GM12878 (cell line): ENCODE data around the gene CHMP4B. TPM values are rescaled to one million over a fixed set of nuclear protein-coding genes. Genes with fewer than 3 reads are reported as not detected.

Experiments
- CEBPZ ChIP-seq: fragments of 150-350 bp; IDR thresholded peaks from 2 replicates; pipeline ENCODE4 v1.6.1; 2016; ENCODE audit warnings: low read depth, low read length
- CREM ChIP-seq: IDR thresholded peaks from 2 replicates; pipeline ENCODE4 v1.6.1; 2014; ENCODE audit warnings: antibody characterized with exemption, low read depth
- DPF2 ChIP-seq: fragments of 450-650 bp; IDR thresholded peaks from 2 replicates; pipeline ENCODE4 v1.6.1; 2017; ENCODE audit warnings: mild to moderate bottlenecking
- E2F4 ChIP-seq: IDR thresholded peaks from 2 replicates; pipeline ENCODE4 v1.6.1; 2012; ENCODE audit warnings: low read depth, low read length, improper control_type of control experiment
- FOXK2 ChIP-seq: fragments of 450-650 bp; IDR thresholded peaks from 2 replicates; pipeline ENCODE4 v1.6.1; 2017; ENCODE audit warnings: mild to moderate bottlenecking, moderate library complexity
- HDAC6 ChIP-seq: fragments of 200-600 bp; sonication (generic); IDR thresholded peaks from one replicate; pipeline ENCODE4 v1.8.0; 2017; ENCODE audit warnings: antibody characterized with exemption; ENCODE audit not compliant: unreplicated experiment
- IRF4 ChIP-seq: IDR thresholded peaks from 2 replicates; pipeline ENCODE4 v1.6.1; 2011; ENCODE audit warnings: low read depth, low read length
- NBN ChIP-seq: fragments of 450-650 bp; IDR thresholded peaks from 2 replicates; pipeline ENCODE4 v1.6.1; 2016
- RB1 ChIP-seq: fragments of 450-650 bp; formaldehyde crosslinking; IDR thresholded peaks from 2 replicates; pipeline ENCODE4 v1.6.1; 2017; ENCODE audit warnings: mild to moderate bottlenecking, borderline replicate concordance
- SIX5 ChIP-seq: IDR thresholded peaks from 2 replicates; pipeline ENCODE4 v1.6.1; 2011; ENCODE audit warnings: mild to moderate bottlenecking, low read depth, low read length, moderate library complexity; ENCODE audit not compliant: severe bottlenecking
- SMAD1 ChIP-seq: fragments of 450-650 bp; IDR thresholded peaks from 2 replicates; pipeline ENCODE4 v1.6.1; 2018; ENCODE audit warnings: mild to moderate bottlenecking, low read depth; ENCODE audit not compliant: partially characterized antibody
- SMAD5 ChIP-seq: IDR thresholded peaks from 2 replicates; pipeline ENCODE4 v1.6.1; 2016; ENCODE audit warnings: antibody characterized with exemption, low read depth
- TARDBP ChIP-seq: IDR thresholded peaks from 2 replicates; pipeline ENCODE4 v1.6.1; 2016; ENCODE audit warnings: borderline replicate concordance
- ZNF24 ChIP-seq: fragments of 450-650 bp; IDR thresholded peaks from 2 replicates; pipeline ENCODE4 v1.6.1; 2017; ENCODE audit warnings: antibody characterized with exemption, mild to moderate bottlenecking
- ZNF622 ChIP-seq: fragments of 450-650 bp; IDR thresholded peaks from 2 replicates; pipeline ENCODE4 v1.6.1; 2017; ENCODE audit warnings: mild to moderate bottlenecking, inconsistent platforms
- ZNF687 ChIP-seq: fragments of 450-650 bp; IDR thresholded peaks from 2 replicates; pipeline ENCODE4 v1.6.1; 2017; ENCODE audit warnings: mild to moderate bottlenecking, moderate library complexity
- polyA plus RNA-seq, 11 experiments: library from polyadenylated mRNA; depleted of rRNA in 4 of 11; unstranded in 6 of 11; stranded (reverse) in 5 of 11; fragments of >200 nt; fragmentation: Nextera tagmentation in 4 of 11; fragmentation: Illumina TruSeq in 1 of 11; extraction: Ambion mirVana in 4 of 11; extraction: Trizol in 1 of 11; gene quantifications; 1 replicate in 1 of 11; 2 replicates in 10 of 11; pipeline versions ENCODE4 v1.2.1 to v1.2.3, GENCODE V29; 2011 to 2016; ENCODE audit warnings: inconsistent platforms in 2 of 11, missing spikeins in 2 of 11, low read depth in 1 of 11
- total RNA-seq, 4 experiments: library from RNA; depleted of rRNA in 3 of 4; stranded (reverse); fragments of >200 nt in 3 of 4; fragmentation: Illumina TruSeq in 1 of 4; extraction: Trizol in 1 of 4; gene quantifications; 2 replicates each; pipeline versions ENCODE4 v1.2.1 to v1.2.3, GENCODE V29; 2013 to 2021
- TF ChIP-seq, protein P1 (sequence below): fragments of 450-650 bp; IDR thresholded peaks from 2 replicates; pipeline ENCODE4 v1.6.1; 2016; ENCODE audit warnings: mild to moderate bottlenecking

Gene CHMP4B
- total and polyA plus RNA-seq, 10 of the 15 experiments (the other 5 are each of a cell fraction or from before 2014, with no cell fraction given) = 4.2 to 118 (median 49.6) TPM

GRCh38 chr20:33810885-33811775 is at the start of gene CHMP4B (continued):
- TF ChIP-seq ZNF687 (peak; percentile 56; the same call in 1 of the 2 replicates), E2F4 (peak; percentile 44; the same call in 1 of the 2 replicates), CREM (peak; percentile 100), SIX5 (peak; percentile 100), RB1 (0 out of 2 replicates have a peak, but pooled peaks have one; percentile 65), IRF4 (no peak), DPF2 (peak; percentile 78), TARDBP (peak; percentile 98), NBN (peak; percentile 89), HDAC6 (no peak), FOXK2 (peak; percentile 33; the same call in 1 of the 2 replicates), SMAD1 (no peak), SMAD5 (no peak), ZNF622 (no peak), CEBPZ (no peak), ZNF24 (0 out of 2 replicates have a peak, but pooled peaks have one; percentile 15)
- TF ChIP-seq, protein P1, sequence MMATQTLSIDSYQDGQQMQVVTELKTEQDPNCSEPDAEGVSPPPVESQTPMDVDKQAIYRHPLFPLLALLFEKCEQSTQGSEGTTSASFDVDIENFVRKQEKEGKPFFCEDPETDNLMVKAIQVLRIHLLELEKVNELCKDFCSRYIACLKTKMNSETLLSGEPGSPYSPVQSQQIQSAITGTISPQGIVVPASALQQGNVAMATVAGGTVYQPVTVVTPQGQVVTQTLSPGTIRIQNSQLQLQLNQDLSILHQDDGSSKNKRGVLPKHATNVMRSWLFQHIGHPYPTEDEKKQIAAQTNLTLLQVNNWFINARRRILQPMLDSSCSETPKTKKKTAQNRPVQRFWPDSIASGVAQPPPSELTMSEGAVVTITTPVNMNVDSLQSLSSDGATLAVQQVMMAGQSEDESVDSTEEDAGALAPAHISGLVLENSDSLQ = peak; percentile 75
- TF ChIP-seq, all 136 proteins: peak for 53
